Cerebellar nuclear complex (tissue), 1 donor: ENCODE data around the gene ITPR1.

Source experiments
- DNase-seq, 2 experiments: peaks; one replicate each; lab custom pipeline; 2025; lab: John Stamatoyannopoulos, UW

The ITPR1 gene

GRCh38 chr3:4643904-4644547 is 150.9 kb downstream of the ITPR1 start:
- no peak for DNase-seq

GRCh38 chr3:4644951-4645350 is 151.8 kb downstream of the ITPR1 start:
- no peak for DNase-seq

DNA sequence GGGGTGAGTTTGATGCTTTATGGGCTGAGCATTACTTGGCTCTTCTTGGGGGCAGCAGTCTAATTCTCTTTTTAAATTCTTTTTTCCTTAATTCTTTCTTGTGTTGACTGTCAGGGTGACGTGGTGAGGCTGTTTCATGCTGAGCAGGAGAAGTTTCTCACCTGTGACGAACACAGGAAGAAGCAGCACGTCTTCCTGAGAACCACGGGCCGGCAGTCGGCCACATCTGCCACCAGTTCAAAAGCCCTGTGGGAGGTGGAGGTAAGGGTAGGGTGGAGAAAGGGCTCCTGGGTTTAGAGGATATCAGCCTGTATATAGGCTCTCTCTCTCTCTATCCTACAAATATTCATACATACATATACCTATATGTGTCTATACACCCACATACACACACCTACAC is 152.3 kb downstream of the ITPR1 start:
- no peak for DNase-seq

- no peak for DNase-seq
Observed at GRCh38 chr3:4647411-4647810, 154.3 kb downstream of the ITPR1 start.

DNA sequence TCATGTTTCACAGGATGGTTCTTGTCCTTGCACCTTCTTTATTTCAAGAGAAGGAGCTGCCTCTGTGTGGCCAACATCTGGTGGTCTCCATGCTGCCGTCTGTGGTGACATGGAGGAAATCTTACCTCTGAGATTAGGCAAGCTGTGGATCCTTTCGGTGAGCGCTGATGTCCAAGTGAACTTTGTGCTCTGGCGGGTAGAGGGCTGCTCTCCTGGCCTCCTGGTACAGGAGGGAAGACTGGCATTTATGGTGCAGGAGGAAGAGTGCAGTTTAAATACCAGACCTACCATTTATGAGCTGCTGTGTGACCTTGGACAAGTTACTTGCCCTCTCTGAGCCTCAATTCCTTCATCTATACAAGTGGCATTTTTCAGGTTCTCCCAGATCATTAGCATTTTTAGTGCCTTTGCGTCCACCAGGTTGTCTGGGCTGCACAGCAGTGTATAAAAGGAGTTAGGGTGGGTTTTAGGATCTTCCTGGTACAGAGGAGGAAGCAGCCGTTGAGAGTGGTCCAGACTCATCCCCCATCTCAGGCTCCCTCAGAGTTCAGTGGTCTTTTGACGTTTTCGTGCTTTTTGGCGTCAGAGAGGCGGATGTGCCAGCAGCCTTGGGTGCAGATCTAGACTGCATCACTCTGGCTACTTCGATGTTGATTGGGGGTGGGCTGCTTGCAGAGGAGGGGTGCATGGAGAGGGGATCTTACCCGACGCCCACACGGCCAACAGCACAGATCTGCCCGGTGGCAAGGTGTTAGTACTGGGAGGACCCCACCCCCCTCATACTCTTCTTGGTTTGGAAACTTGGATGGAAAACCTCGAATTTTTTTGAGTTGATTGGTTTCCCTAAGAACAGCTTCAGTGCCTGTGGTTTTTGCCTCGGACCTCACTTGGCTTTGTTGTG is 162.2 kb downstream of the ITPR1 start:
- no peak for DNase-seq

DNA sequence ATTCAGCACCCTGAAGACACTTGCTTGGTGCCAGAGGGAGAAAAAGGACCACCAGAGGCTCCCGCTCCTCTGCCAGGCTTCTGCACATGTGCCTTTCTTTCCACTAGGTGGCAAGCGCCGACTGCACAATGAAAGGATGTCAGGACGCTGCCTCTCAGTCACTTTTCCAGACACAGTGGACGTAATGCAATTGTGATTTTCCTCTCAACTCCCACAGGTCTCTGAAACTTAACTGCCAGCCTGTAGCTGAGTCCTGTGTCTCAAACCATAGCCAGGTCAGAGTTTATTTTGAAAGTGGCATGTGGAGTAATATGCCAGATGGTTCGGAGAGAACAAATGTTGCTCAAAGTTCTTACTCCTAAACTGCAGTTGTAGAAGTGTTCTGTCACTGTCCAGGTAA is 162.9 kb downstream of the ITPR1 start:
- DNase-seq, result no peak

- no peak for DNase-seq
Observed at GRCh38 chr3:4656626-4657328, 163.6 kb downstream of the ITPR1 start.

GRCh38 chr3:4660936-4661335 is 167.8 kb downstream of the ITPR1 start:
- DNase-seq, result no peak

GRCh38 chr3:4664412-4664811 is 171.3 kb downstream of the ITPR1 start:
- no peak for DNase-seq

- no peak for DNase-seq
Observed at GRCh38 chr3:4665197-4665596, 172.0 kb downstream of the ITPR1 start.

DNA sequence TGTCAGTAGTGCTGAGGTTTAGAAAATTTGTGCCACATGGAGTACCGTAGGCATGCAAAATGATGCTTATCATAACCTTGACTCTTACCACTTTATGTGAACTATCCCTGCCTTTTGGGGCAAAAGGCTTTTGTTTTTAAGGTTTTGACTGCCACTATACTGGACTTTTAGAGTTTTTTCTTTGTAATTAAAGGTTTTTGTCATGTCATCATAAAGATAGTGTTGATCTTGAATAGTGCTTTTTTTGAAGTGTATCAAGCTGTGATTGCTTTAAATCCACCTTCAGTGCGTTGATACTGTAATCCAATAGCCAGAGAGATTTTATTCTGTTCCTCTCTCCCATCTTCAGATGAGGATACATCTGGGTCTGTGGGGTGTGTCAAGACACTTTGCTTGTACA is 172.9 kb downstream of the ITPR1 start:
- DNase-seq, result no peak

DNA sequence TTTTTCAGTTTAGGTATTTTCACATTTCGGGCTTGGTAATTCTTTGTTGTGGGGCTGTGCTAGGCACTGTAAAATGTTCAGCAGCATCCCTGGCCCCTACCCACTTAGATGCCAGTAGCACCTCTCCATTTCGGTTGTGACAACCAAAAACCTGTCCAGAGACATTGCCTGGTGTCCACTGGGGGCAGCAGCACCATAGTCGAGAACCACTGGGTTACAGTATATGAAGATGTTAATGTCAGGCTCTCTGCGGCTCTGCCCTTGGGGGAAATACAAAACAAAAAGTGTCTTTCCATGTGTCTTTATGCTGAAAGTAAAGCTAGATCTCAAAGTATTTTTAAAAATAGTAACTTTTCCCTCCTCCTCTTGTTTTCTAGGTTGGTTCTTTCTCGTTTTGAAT is 177.2 kb downstream of the ITPR1 start:
- no peak for DNase-seq

GRCh38 chr3:4672725-4673275 is 179.7 kb downstream of the ITPR1 start:
- DNase-seq, result no peak

- no peak for DNase-seq
Observed at GRCh38 chr3:4674216-4674615, 181.1 kb downstream of the ITPR1 start.

- no peak for DNase-seq
Observed at GRCh38 chr3:4675704-4676103, 182.6 kb downstream of the ITPR1 start.

DNA sequence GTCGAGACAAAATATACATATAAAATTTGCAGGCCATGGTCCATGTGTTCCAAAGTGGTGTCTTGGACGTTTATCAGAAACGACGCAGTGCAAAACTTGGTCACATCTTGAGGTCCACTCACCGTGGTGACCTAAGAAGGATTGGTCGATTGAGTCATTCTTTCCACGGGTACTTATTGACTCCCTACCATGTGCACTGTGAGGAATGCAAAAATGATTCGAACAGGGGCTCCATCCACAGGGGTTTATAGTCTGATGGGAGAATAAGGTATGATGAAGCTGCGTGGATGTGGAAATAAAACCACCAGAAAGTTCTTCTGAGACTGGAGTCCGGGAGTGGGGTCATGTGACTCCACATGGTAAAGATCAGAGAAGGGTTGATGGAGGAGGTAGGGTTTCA is 185.2 kb downstream of the ITPR1 start:
- no peak for DNase-seq

DNA sequence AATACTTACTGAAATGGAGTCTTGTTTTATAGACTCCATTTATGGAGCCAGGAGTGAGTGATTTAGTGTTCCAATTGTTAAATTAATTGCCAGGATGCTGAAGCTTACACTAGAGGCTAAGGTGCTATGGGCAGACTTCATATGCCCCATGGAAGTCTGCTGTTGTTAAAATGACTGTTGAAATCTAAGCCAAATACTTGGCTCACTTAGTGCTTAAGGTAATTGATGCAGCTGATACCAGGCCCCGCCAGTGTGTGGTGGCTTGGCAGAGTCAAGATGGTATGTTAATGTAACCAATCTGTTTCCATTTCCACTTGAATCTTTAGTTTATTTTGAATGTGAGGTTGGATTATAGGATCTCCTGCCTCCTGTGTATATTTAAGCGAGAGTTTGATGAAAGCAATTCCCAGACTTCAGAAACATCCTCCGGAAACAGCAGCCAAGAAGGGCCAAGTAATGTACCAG is 187.1 kb downstream of the ITPR1 start:
- DNase-seq, result no peak

- no peak for DNase-seq
Observed at GRCh38 chr3:4680871-4681300, 187.7 kb downstream of the ITPR1 start.

GRCh38 chr3:4681301-4681700 is 188.2 kb downstream of the ITPR1 start:
- DNase-seq, result no peak

GRCh38 chr3:4684117-4684516 is 191.0 kb downstream of the ITPR1 start:
- DNase-seq, result no peak

- DNase-seq, result no peak
Observed at GRCh38 chr3:4684976-4685375, 191.8 kb downstream of the ITPR1 start.

- DNase-seq, result no peak
Observed at GRCh38 chr3:4685673-4686345, 192.7 kb downstream of the ITPR1 start.
